GM12891 (cell line): Measurements from ENCODE around the gene VARS2.

Experiments used
- PAX5 ChIP-seq: IDR thresholded peaks from 2 replicates; pipeline ENCODE4 v1.6.1; 2011; ENCODE audit warnings: low read length, moderate library complexity, mild to moderate bottlenecking; ENCODE audit not compliant: insufficient read depth, severe bottlenecking
- POLR2A ChIP-seq: IDR thresholded peaks from 2 replicates; pipeline ENCODE4 v1.6.1; 2011; ENCODE audit warnings: low read depth, low read length, control low read depth
- POLR2AphosphoS5 ChIP-seq: IDR thresholded peaks from 2 replicates; pipeline ENCODE4 v1.6.1; 2011; ENCODE audit warnings: low read depth, low read length, control low read depth
- SPI1 ChIP-seq: IDR thresholded peaks from 2 replicates; pipeline ENCODE4 v1.6.1; 2011; ENCODE audit warnings: low read depth, low read length, control low read depth
- TAF1 ChIP-seq: IDR thresholded peaks from 2 replicates; pipeline ENCODE4 v1.6.1; 2011; ENCODE audit warnings: low read depth, low read length, control low read depth

DNA sequence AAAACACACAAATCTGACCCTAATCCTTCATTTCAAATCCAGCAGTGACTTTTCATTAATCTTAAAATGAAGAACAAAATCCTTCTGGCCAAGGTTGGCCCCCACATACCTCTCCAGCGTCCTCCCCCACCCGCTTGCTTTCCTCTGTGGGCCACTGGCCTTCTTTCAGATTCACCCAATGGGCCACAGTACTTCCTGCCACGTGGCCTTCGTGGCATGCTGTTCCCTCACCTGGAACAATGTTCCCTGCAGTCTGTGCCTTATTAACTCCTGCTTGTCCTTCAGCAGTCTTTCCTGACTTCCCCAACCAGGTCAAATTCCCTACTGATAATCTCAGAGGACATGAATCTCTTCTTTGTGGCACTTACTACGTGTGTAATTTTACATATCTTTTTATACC is 11.3 kb upstream of the VARS2 start:
- TF ChIP-seq POLR2AphosphoS5 (no peak), POLR2A (no peak), SPI1 (no peak), TAF1 (no peak), PAX5 (no peak)
